ENCODE results near the gene CCM2. TPM values are rescaled to one million over a fixed set of nuclear protein-coding genes. Genes with fewer than 3 reads are reported as not detected.

Gene CCM2
- total RNA-seq, 4 donors from 2014 or later = 41.1 to 46.3 (median 44.0) TPM

DNA sequence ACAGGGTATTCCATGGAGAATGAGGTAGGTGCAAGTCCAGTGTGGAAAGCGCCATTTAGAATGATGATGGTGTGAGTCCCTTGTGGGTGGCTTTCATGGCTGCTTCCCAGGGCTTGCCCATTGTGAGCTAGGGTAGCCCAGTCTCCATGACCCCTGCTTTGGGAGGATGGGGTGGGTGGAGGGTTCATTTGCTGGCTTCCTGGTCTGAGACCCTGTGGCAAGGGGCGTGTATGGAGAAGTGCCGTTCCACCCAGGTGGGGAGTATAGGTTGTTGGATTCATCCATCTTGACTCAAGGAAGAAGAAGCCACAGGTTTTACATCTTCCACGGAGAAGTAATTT is 27.7 kb downstream of the CCM2 start:
- Histone ChIP-seq H3K4me1 (peaks cover 0 to 8% (median 2%) of the 10 kb centered on the region in 4 donors), H3K27me3 (no peaks in the 10 kb centered on the region), H3K9me3 (peaks cover 0 to 6% (median 1%) of the 10 kb centered on the region in 4 donors), H3K4me3 (peak overlapping the region in 2 of 4 donors; percentile 29 to 33), H3K36me3 (peaks cover 0 to 39% (median 0%) of the 10 kb centered on the region in 3 donors), H3K27ac (peak overlapping the region in 1 of 4 donors; percentile 63)
- 86% methylated on average over 4 of the region's 4 CpGs for WGBS, 2 donors
- DNase-seq (ENCODE audit: low spot score in 2 of 2) = no peak
- TF ChIP-seq, protein P1, sequence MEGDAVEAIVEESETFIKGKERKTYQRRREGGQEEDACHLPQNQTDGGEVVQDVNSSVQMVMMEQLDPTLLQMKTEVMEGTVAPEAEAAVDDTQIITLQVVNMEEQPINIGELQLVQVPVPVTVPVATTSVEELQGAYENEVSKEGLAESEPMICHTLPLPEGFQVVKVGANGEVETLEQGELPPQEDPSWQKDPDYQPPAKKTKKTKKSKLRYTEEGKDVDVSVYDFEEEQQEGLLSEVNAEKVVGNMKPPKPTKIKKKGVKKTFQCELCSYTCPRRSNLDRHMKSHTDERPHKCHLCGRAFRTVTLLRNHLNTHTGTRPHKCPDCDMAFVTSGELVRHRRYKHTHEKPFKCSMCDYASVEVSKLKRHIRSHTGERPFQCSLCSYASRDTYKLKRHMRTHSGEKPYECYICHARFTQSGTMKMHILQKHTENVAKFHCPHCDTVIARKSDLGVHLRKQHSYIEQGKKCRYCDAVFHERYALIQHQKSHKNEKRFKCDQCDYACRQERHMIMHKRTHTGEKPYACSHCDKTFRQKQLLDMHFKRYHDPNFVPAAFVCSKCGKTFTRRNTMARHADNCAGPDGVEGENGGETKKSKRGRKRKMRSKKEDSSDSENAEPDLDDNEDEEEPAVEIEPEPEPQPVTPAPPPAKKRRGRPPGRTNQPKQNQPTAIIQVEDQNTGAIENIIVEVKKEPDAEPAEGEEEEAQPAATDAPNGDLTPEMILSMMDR (IDR thresholded peaks at IDR 0.05) = no peak
- TF ChIP-seq EP300 (IDR thresholded peaks at IDR 0.05) = no peak
- TF ChIP-seq POLR2A (IDR thresholded peaks at IDR 0.05) = no peak

DNA sequence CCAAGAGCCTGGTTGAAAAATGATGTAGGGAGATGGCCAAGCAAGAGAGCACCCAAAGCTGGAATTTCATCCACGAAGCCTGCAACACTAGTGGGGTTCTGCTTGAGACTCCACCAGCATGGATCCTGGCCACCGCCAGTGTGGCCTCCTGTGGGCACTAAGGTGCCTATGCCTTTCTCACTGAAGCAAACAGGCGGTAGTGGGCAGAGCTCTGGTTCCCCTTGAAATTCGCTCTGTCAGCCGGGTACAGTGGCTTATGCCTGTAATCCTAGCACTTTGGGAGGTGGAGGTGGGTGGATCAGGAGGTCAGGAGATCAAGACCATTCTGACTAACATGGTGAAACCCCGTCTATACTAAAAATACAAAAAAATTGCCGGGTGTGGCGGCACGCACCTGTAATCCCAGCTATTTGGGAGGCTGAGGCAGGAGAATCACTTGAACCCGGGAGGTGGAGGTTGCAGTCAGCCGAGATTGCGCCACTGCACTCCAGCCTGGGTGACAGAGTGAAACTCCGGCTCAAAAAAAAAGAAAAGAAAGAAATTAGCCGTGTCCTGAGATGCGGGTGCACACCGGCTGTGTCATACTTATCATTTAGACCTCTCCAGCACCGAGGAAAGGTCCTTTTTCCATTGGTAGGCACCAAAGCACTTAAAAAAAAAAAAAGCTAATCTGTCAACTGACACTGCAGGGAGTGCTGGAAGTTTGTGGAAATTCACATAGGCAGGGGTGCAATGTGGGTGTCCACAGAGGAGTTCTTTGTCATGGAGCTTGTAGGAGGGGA is 28.3 kb downstream of the CCM2 start:
- Histone ChIP-seq H3K4me3 (peak overlapping the region in 2 of 4 donors; percentile 29 to 33), H3K27me3 (no peaks in the 10 kb centered on the region)
- 83 to 86% methylated on average over 17 of the region's 17 CpGs for WGBS, 2 donors

GRCh38 chr7:45028920-45029344 is 28.9 kb downstream of the CCM2 start:
- no peak for DNase-seq (ENCODE audit: low spot score in 2 of 2)
- Histone ChIP-seq H3K27me3 (no peaks in the 10 kb centered on the region), H3K36me3 (peaks cover 0 to 38% (median 0%) of the 10 kb centered on the region in 3 donors), H3K9me3 (peaks cover 0 to 5% (median under 1%) of the 10 kb centered on the region in 4 donors), H3K4me1 (peaks cover 0 to 14% (median 4%) of the 10 kb centered on the region in 4 donors), H3K4me3 (peak overlapping the region in 2 of 4 donors; percentile 29 to 33), H3K27ac (no peak overlapping the region)
- no peak for TF ChIP-seq EP300 (IDR thresholded peaks at IDR 0.05)
- TF ChIP-seq POLR2A (IDR thresholded peaks at IDR 0.05) = no peak
- TF ChIP-seq, protein P1 (IDR thresholded peaks at IDR 0.05) = no peak
- 82 to 84% methylated on average over 7 of the region's 7 CpGs for WGBS, 2 donors

More for the DNA sequence above, 28.3 kb downstream of the CCM2 start:
- no peak for TF ChIP-seq POLR2A (IDR thresholded peaks at IDR 0.05)
- Histone ChIP-seq H3K4me1 (peaks cover 0 to 8% (median 4%) of the 10 kb centered on the region in 4 donors), H3K9me3 (peaks cover 0 to 6% (median 1%) of the 10 kb centered on the region in 4 donors), H3K36me3 (peaks cover 0 to 39% (median 0%) of the 10 kb centered on the region in 3 donors), H3K27ac (peak overlapping the region in 1 of 4 donors; percentile 63)
- no peak for DNase-seq (ENCODE audit: low spot score in 2 of 2)

- WGBS, 2 donors = 66 to 69% methylated on average over 4 of the region's 4 CpGs
- H3K4me3 ChIP-seq = no peak overlapping the region
- TF ChIP-seq, protein P1 (IDR thresholded peaks at IDR 0.05) = no peak
- TF ChIP-seq EP300 (IDR thresholded peaks at IDR 0.05) (no peak), POLR2A (IDR thresholded peaks at IDR 0.05) (no peak)
- H3K36me3 ChIP-seq = peaks cover 0 to 24% (median 0%) of the 10 kb centered on the region in 3 donors
- peaks cover 0 to 26% (median 11%) of the 10 kb centered on the region in 4 donors for H3K4me1 ChIP-seq
- H3K9me3 ChIP-seq = no peaks in the 10 kb centered on the region
- H3K27me3 ChIP-seq = no peaks in the 10 kb centered on the region
- no peak overlapping the region for H3K27ac ChIP-seq
- DNase-seq (ENCODE audit: low spot score in 2 of 2) = no peak
These were observed 31.8 kb downstream of the CCM2 start for GRCh38 chr7:45031829-45032228.

GRCh38 chr7:45032421-45032820 is 32.4 kb downstream of the CCM2 start:
- no peak for TF ChIP-seq POLR2A (IDR thresholded peaks at IDR 0.05)
- no peak for TF ChIP-seq EP300 (IDR thresholded peaks at IDR 0.05)
- TF ChIP-seq, protein P1 (IDR thresholded peaks at IDR 0.05) = no peak
- no peak overlapping the region for H3K27ac ChIP-seq
- 84 to 85% methylated on average over 3 to 4 of the region's 4 CpGs for whole genome bisulfite sequencing, 2 donors
- no peaks in the 10 kb centered on the region for H3K9me3 ChIP-seq
- no peak overlapping the region for H3K4me3 ChIP-seq
- H3K4me1 ChIP-seq = peaks cover 0 to 27% (median 11%) of the 10 kb centered on the region in 4 donors
- DNase-seq (ENCODE audit: low spot score in 2 of 2) = no peak
- peaks cover 0 to 18% (median 0%) of the 10 kb centered on the region in 3 donors for H3K36me3 ChIP-seq
- H3K27me3 ChIP-seq = no peaks in the 10 kb centered on the region

Data from tibial nerve (tissue), 4 donors.